Stimulated activated CD4-positive, alpha-beta T cell treated with anti-CD3 and anti-CD28 coated beads, TNF-alpha, amount 100 ng/mL, for 48 hours (primary cell): ENCODE data around the gene PDGFB.

Experiments used
- DNase-seq, 3 donors: peaks; one replicate each; pipeline ENCODE4 v3.0.0-alpha.2; 2020; ENCODE audit warnings: low read depth in 3 of 3

The PDGFB gene

DNA sequence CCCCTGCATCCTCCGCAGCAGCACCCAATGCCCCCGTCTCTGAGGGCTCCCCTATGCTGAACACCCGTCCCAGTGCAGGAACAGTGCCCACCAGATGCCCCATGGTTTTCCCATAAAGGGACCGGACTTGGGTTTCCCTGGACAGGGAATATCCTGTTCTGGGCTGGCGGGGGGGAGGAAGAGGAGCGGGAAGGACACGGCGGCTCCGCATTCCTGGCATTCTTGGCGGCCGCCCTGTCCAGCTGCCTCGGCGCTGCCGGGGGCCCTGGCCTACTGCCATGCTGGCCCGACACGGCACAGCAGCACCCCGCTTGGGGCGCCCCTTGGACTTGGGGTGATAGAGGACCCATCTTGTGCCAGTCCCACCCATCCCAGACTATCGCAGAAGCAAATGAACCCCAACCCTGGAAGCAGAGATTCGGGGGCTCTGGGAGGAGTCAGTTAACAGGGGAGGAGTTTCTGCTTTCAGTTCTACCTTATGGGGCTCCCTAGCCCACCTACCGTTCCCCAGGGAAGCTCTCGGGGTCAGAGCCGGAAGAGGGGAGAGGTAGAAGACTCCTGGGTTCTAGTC is 68.6 kb downstream of the PDGFB start:
- no peak for DNase-seq

DNA sequence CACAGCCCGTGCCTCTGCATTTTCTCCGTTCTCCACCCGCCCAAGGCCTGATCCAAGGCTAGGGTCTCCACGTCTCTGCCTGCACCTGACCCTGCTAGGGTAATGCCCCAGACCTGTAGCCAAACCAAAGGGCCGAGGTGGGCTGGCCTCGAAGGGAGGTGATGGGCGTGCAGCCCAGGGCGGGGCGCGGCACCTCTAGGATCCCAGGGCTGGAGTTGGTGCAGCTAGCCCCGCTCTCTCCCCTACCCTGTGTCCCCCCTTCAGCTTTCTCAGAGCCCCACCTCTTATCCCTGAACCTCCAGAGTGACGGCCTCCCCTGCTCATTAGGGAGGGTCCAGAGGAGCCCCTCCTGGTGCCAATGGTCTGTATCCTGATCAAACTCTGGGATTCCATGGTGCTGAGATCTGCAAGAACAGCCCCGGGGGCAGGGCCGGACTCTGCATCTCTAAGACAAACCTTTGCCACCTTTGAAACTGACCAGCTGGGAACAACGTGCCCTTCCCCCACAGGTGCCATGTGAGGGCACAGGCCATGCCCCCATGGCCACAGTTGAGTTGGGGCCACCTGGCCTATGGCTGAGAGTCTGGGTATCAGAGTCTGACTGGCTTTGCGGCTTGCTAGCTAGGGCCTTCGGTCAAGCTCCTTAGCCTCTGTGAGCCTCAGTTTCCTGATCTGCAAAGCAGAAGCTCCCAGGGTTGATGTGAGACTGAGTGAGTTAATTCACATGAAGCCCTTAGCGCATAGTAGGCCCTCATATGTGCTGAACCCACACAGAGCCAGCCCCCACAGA is 69.2 kb downstream of the PDGFB start:
- no peak for DNase-seq

DNA sequence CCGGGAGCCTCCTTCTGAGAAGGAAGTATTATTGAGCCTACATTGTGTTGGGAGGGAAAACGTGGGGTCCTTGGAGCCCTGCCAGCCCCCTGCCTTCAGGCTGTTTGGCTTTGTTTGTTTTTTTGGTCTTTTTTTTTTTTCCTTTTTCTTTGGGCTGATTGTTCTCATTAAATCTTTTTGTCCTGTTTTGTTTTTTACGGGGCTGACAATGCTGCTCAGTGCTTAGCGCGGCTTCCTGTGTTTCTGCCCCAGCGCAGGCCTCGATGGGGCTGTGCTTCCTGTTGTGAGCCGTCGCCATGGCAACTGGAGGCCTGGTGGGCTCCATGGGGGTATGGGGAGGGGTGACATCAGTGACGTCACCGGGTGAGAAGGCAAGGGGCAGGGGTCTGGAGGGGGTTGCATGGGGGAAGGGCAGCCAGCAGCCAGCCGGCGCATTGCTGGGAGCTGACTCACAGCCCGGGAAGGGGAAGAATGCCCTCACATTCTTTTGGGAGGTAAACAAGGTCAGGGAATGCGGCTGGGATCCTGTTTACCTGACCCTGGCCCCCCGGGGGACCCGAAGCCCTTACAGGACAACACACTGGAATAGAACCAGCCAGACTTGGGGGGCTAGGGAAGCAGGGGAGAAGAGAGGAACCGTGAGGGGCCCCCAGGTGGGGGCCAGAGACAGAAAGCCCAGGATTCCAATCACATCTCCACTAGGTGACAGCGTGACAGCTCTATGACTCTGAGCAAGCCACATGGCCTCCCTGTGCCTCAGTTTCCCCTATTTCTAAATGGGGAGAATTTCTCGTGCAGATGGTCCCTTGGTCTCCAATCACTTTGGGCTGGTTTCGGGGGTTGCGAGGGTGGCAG is 70.1 kb downstream of the PDGFB start:
- no peak for DNase-seq

DNA sequence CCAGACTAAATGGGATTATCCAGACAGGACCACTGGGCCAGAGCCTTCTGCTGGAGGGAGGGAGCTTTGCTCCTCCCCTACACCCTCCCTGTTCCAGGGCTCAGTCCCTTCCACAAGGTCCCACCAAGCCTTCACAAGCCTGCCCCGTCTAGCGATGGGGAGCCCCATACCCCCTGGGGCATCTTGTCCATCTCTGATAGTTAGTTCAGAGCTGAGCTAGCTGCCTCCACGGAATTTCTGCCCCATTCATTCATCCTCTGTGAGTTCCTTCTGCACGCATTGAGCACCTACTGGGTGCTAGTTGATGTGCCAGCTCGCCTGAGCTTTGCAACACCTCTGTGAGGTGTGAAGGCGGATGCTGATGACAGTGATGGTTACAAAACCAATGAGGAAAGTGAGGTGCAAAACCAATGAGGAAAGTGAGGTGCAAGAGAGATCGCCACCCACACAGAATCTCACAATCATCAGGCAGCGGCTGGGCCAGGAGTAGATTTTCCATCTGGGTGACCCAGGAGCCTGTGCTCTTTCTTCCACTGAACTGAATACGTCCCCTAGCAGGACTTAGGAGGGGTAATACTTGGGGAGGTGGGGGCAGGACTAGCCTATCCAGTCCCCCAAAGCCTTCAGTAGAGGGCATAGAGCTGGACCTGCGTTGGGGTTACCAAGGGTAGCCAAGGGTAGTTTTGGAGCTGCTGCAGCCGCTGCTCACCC is 70.8 kb downstream of the PDGFB start:
- no peak for DNase-seq
